ENCODE data around the gene NME7. TPM values are rescaled to one million over a fixed set of nuclear protein-coding genes. Genes with fewer than 3 reads are reported as not detected.

The NME7 gene
- total RNA-seq, 1 experiment from 2014 or later, result 13.2 TPM

- Histone ChIP-seq H3K9me3 (ENCODE audit: control insufficient read depth, low read depth, low read length) (no peaks in the 10 kb centered on the region), H3T11ph (ENCODE audit: low read length) (no peak overlapping the region), H3K23me2 (ENCODE audit: insufficient read length, low read depth, low read length, poor library complexity, severe bottlenecking) (no peaks in the 10 kb centered on the region), H2BK12ac (ENCODE audit: insufficient read length, low read depth, low read length) (no peak overlapping the region), H4K8ac (replicated peaks; ENCODE audit: insufficient read length, low read depth, low read length) (no peak overlapping the region), H3K9ac (ENCODE audit: extremely low read depth, insufficient read length, low read length) (no peak overlapping the region), H3K23ac (ENCODE audit: insufficient read length, low read depth, low read length) (no peak overlapping the region), H4K5ac (ENCODE audit: insufficient read length, low read depth, low read length) (no peak overlapping the region), H3K18ac (ENCODE audit: insufficient read length, low read depth, low read length) (no peak overlapping the region), H3K4me1 (ENCODE audit: insufficient read depth, low read length) (peaks cover 13% of the 10 kb centered on the region; the same call in 1 of the 2 replicates), H2AK5ac (ENCODE audit: insufficient read length, low read length) (no peak overlapping the region), H2BK15ac (ENCODE audit: low read depth, low read length) (no peak overlapping the region), H2BK5ac (ENCODE audit: insufficient read length, low read length) (no peak overlapping the region), H2BK20ac (ENCODE audit: low read depth, low read length, poor library complexity, severe bottlenecking) (no peak overlapping the region), H3K4ac (ENCODE audit: low read depth, low read length) (no peak overlapping the region), H3K79me2 (ENCODE audit: insufficient read depth, low read length) (no peaks in the 10 kb centered on the region), H2AFZ (ENCODE audit: low read length) (no peak overlapping the region), H2BK120ac (ENCODE audit: low read depth, low read length, poor library complexity, severe bottlenecking) (no peak overlapping the region), H3K4me2 (ENCODE audit: insufficient read depth, insufficient read length, low read length) (no peak overlapping the region), H3K79me1 (ENCODE audit: insufficient read depth, low read depth, low read length, poor library complexity, severe bottlenecking) (no peaks in the 10 kb centered on the region), H4K91ac (ENCODE audit: insufficient read length, low read depth, low read length) (no peak overlapping the region), H4K20me1 (ENCODE audit: control insufficient read depth, insufficient read depth, insufficient read length) (no peaks in the 10 kb centered on the region), H3K56ac (ENCODE audit: insufficient read length, low read depth, low read length) (no peak overlapping the region), H3K14ac (ENCODE audit: insufficient read depth, low read length) (no peak overlapping the region), H3K27me3 (ENCODE audit: insufficient read depth, low read length) (no peaks in the 10 kb centered on the region), H3K27ac (ENCODE audit: insufficient read length, low read depth, low read length) (no peak overlapping the region)
- no CpG with 5 or more reads among the region's 3 CpGs for WGBS (ENCODE audit: extremely low coverage, insufficient read length, low lambda C conversion rate)
- Mint-ChIP-seq H3K4me1 (peaks cover 21 to 24% of the 10 kb centered on the region in 2 experiments), H3K27ac (no peak overlapping the region), H3K27me3 (ENCODE audit: low read depth) (peaks cover 5% of the 10 kb centered on the region), H3K4me3 (no peak overlapping the region), H3K36me3 (ENCODE audit: insufficient read depth in 1 of 3, low read depth in 3 of 3) (no peaks in the 10 kb centered on the region; a peak in 1 of 7 replicates), H3K9me3 (no peaks in the 10 kb centered on the region)
- no peak for DNase-seq
- no peak for TF ChIP-seq CTCF (conservative IDR thresholded peaks at IDR 0.05)
Measured at GRCh38 chr1:169100651-169101088, 266.9 kb downstream of the NME7 start.

Measured in H9 (cell line).